Heart left ventricle (tissue), 16 donors: Measurements from ENCODE around the gene SPG11. TPM values are rescaled to one million over a fixed set of nuclear protein-coding genes. Genes with fewer than 3 reads are reported as not detected.

Source experiments
- ATAC-seq, 4 donors: fragments of 200-7000 bp; cut with Tn5 transposase; one replicate each; pipeline ENCODE4 v1.9.1; 2020 to 2022; ENCODE audit warnings: moderate library complexity in 4 of 4, mild to moderate bottlenecking in 3 of 4, moderate number of reproducible peaks in 1 of 4
- DNase-seq, 5 donors: peaks; one replicate each; pipeline ENCODE4 v3.0.0-alpha.2; 2020
- H3K27ac ChIP-seq, 12 donors: fragments of 200-600 bp; sonication (generic) in 4 of 12; one replicate each; pipeline versions ENCODE4 v1.5.0 to v1.8.0; 2016 to 2022; ENCODE audit warnings: mild to moderate bottlenecking in 2 of 12
- H3K27me3 ChIP-seq, 9 donors: fragments of 200-600 bp; sonication (generic) in 2 of 9; one replicate each; pipeline versions ENCODE4 v1.5.1 to v1.8.0; 2016 to 2022; ENCODE audit warnings: mild to moderate bottlenecking in 3 of 9
- H3K36me3 ChIP-seq, 9 donors: fragments of 200-600 bp; sonication (generic) in 2 of 9; one replicate each; pipeline versions ENCODE4 v1.5.0 to v1.8.0; 2018 to 2022; ENCODE audit warnings: mild to moderate bottlenecking in 2 of 9
- H3K4me1 ChIP-seq, 12 donors: fragments of 200-600 bp; sonication (generic) in 4 of 12; one replicate each; pipeline versions ENCODE4 v1.5.0 to v1.8.0; 2016 to 2022; ENCODE audit warnings: mild to moderate bottlenecking in 3 of 12
- H3K4me3 ChIP-seq, 12 donors: fragments of 200-600 bp; sonication (generic) in 4 of 12; one replicate each; pipeline versions ENCODE4 v1.5.0 to v1.8.0; 2017 to 2022; ENCODE audit warnings: mild to moderate bottlenecking in 9 of 12, moderate library complexity in 4 of 12
- H3K9me3 ChIP-seq, 12 donors: fragments of 200-600 bp; sonication (generic) in 4 of 12; one replicate each; pipeline versions ENCODE4 v1.5.0 to v1.8.0; 2016 to 2022; ENCODE audit warnings: mild to moderate bottlenecking in 1 of 12
- POLR2A ChIP-seq, 2 donors: fragments of 450-650 bp; IDR thresholded peaks; one replicate each; pipeline ENCODE4 v1.6.1; 2017; ENCODE audit warnings: antibody characterized with exemption in 2 of 2, mild to moderate bottlenecking in 2 of 2, moderate library complexity in 2 of 2
- WGBS, 4 donors: extraction: QIAGEN DNeasy Blood & Tissue Kit in 2 of 4; methylation state at CpG; one replicate each; pipeline versions ENCODE4 v1.1.5 to v1.1.7; 2013 to 2018; 5-methylcytosine and 5-hydroxymethylcytosine counted together
- intact Hi-C, 10 donors: fragments of 100-400 bp; cut with DNase I; formaldehyde crosslinking; loops; one replicate each; pipeline versions ENCODE4 v1.11.1 to v1.14.2; 2022
- polyA plus RNA-seq, 2 donors: library from polyadenylated mRNA; stranded (reverse); fragments of 200-250 nt; gene quantifications; one replicate each; pipeline ENCODE4 v1.2.3, GENCODE V29; 2013
- total RNA-seq, 9 donors: library from RNA; depleted of rRNA in 2 of 9; stranded (reverse); fragments of >200 nt in 2 of 9; fragmentation: NEBNext Ultra II Directional in 3 of 9; extraction: Animal tissue kit (Norgen Biotek cat#: 25700) in 3 of 9; gene quantifications; one replicate each; pipeline versions ENCODE4 v1.1.0 to v1.2.4, GENCODE V29; 2016 to 2023
- TF ChIP-seq, protein P1 (sequence below), 12 donors: fragments of 200-600 bp; sonication (generic) in 4 of 12; IDR thresholded peaks; one replicate each; pipeline versions ENCODE4 v1.5.0 to v1.8.0; 2018 to 2022; ENCODE audit warnings: antibody characterized with exemption in 12 of 12, mild to moderate bottlenecking in 5 of 12
- donor health status: ischemic (EF 13 %, LVEDD 7.1; RV severe dilation, severe dysfunction).
- donor health status: healthy with polysubstance abuse.
- donor health status: DM: no; HTN: yes; CAD: no.
- donor health status: DM: no; HTN: no; CAD: no.
- donor health status: ischemic (EF 25% LVEDD 6.9; RV normal size, moderate dysfunction).
- donor health status: ischemic (EF 25% LVEDD 5.7; RV mildly dilated, moderate dysfunction).
- donor health status: healthy.
- donor health status: DM: yes; HTN: yes; CAD: no.
- donor health status: ischemic (EF 35%, LVEDD 5.7; RV mildly dilated, moderate dysfunction).
- donor health status: nonischemic (EF 11% LVEDD 7.7; RV severe dilation, severe dysfunction).
- donor health status: DM: yes; HTN: yes; CAD: no.
- donor health status: PGD.
- donor health status: ischemic (EF 29% LVEDD 5.4; RV normal size, mild dysfunction).
- donor health status: nonischemic (EF 23%, LVEDD 6.1; RV moderate dilation, normal function).

The SPG11 gene
- total and polyA plus RNA-seq, 11 donors = 17.5 to 69.4 (median 47.5) TPM

DNA sequence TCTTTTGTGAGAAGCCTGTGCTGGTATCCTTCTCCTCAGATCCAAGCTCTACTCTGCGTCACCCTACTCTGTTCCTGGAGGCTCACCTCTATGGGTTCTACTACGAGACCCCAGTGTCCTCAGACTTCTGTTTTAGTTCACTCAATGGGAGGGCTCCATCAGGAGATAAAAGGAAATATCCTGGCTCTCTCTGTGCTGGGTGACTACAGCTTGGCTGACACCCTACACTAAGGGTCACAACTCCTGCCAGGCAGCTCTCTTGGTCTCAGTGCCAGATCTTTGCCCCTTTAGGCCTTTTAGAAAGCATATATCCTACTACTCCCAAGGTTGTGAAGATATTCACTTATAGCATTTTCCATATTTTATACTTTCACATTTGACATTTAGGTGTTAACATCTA is 46.5 kb downstream of the SPG11 start:
- no peak overlapping the region for H3K4me3 ChIP-seq
- H3K27me3 ChIP-seq = no peaks in the 10 kb centered on the region
- H3K4me1 ChIP-seq = no peaks in the 10 kb centered on the region
- DNase-seq = no peak
- no peak overlapping the region for H3K27ac ChIP-seq
- intact Hi-C loops = no loop called here
- peaks cover 0 to 100% (median 97%) of the 10 kb centered on the region in 9 donors for H3K36me3 ChIP-seq
- ATAC-seq = peak; percentile 47 to 64 (median 53)
- WGBS, 4 donors = 59 to 84% (median 79%) methylated on average over 2 of the region's 2 CpGs
- H3K9me3 ChIP-seq = no peaks in the 10 kb centered on the region
- TF ChIP-seq, protein P1, sequence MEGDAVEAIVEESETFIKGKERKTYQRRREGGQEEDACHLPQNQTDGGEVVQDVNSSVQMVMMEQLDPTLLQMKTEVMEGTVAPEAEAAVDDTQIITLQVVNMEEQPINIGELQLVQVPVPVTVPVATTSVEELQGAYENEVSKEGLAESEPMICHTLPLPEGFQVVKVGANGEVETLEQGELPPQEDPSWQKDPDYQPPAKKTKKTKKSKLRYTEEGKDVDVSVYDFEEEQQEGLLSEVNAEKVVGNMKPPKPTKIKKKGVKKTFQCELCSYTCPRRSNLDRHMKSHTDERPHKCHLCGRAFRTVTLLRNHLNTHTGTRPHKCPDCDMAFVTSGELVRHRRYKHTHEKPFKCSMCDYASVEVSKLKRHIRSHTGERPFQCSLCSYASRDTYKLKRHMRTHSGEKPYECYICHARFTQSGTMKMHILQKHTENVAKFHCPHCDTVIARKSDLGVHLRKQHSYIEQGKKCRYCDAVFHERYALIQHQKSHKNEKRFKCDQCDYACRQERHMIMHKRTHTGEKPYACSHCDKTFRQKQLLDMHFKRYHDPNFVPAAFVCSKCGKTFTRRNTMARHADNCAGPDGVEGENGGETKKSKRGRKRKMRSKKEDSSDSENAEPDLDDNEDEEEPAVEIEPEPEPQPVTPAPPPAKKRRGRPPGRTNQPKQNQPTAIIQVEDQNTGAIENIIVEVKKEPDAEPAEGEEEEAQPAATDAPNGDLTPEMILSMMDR (IDR thresholded peaks at IDR 0.05) = no peak
- TF ChIP-seq POLR2A (IDR thresholded peaks at IDR 0.05) = no peak

DNA sequence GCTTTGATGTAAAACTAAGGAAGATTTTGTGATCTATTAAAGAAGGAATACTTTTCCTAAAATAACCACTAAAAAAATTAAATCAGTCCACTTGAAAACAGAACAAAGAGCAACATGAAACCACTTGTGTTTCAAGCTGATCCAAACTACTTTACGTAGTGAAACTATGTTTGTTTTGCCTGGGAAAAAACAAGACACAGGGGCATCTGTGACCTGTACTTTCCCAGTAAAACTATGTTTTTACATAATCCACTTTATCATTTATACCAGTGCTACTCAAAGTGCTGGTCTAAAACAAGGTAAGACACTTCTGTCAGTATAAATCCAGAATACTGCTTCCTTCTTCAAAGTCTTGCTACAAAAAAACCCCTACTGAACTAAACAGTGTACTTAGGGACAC is 56.7 kb downstream of the SPG11 start:
- DNase-seq (no peak), ATAC-seq (no peak)
- H3K36me3 ChIP-seq = peaks cover 0 to 100% (median 98%) of the 10 kb centered on the region in 9 donors
- H3K4me3 ChIP-seq = no peak overlapping the region
- TF ChIP-seq, protein P1 (IDR thresholded peaks at IDR 0.05) = no peak
- no peak for TF ChIP-seq POLR2A (IDR thresholded peaks at IDR 0.05)
- no peak overlapping the region for H3K27ac ChIP-seq
- 73 to 90% (median 82%) methylated on average over 1 of the region's 1 CpG for WGBS, 4 donors
- H3K9me3 ChIP-seq = no peaks in the 10 kb centered on the region
- intact Hi-C loops = loop anchor here in 1 of 10 donors (5.0 kb wide), 1 partner anchor 41 kb away; no protein-coding TSS in a partner anchor
- H3K27me3 ChIP-seq = no peaks in the 10 kb centered on the region
- H3K4me1 ChIP-seq = no peaks in the 10 kb centered on the region

DNA sequence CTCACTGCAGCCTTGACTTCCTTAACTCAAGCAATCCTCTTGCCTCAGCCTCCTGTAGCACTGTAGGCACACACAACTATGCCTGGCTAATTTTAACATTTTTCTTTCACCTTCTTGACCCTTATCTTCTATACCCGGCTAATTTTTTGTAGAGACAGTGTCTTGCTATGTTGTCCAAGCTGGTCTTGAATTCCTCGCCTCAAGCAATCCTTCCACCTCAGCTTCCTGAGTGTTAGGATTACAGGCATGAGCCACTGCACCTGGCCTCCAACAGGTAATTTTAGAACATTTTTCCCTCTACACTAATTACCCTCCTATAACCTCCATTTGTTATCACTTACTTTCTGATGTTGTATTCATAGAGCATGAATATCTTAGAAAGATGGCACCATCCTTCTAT is 60.3 kb downstream of the SPG11 start:
- no peak overlapping the region for H3K4me3 ChIP-seq
- peaks cover 0 to 100% (median 94%) of the 10 kb centered on the region in 9 donors for H3K36me3 ChIP-seq
- DNase-seq (no peak), ATAC-seq (no peak)
- no peaks in the 10 kb centered on the region for H3K4me1 ChIP-seq
- 96 to 98% (median 97%) methylated on average over 2 of the region's 2 CpGs for WGBS, 4 donors
- no peaks in the 10 kb centered on the region for H3K9me3 ChIP-seq
- intact Hi-C loops = no loop called here
- H3K27me3 ChIP-seq = no peaks in the 10 kb centered on the region
- no peak overlapping the region for H3K27ac ChIP-seq
- no peak for TF ChIP-seq POLR2A (IDR thresholded peaks at IDR 0.05)
- TF ChIP-seq, protein P1 (IDR thresholded peaks at IDR 0.05) = no peak

DNA sequence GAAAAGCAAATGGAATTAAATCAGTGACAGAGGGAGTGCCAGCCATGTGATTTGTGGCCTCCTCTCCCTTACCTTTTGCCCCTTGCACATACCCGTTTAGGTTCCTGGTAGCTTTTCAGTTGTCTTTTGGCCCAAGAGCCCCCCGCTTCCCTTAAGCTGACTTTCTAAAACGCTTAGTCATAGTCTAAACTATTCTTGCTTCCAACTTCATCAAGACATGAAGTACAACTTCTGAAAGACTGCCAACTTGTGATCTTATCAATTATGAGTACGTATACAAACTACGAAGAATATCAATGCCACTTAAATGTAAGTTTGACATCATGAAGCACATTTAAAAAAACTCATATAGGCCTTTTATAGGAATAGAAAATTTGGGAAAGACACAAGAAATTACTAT is 64.6 kb downstream of the SPG11 start:
- Histone ChIP-seq H3K27ac (peak overlapping the region in 1 of 12 donors; percentile 7), H3K27me3 (no peaks in the 10 kb centered on the region), H3K9me3 (no peaks in the 10 kb centered on the region), H3K4me3 (no peak overlapping the region), H3K4me1 (no peaks in the 10 kb centered on the region), H3K36me3 (peaks cover 0 to 100% (median 94%) of the 10 kb centered on the region in 9 donors)
- WGBS, 4 donors = 61 to 79% (median 71%) methylated on average over 5 of the region's 5 CpGs
- DNase-seq (no peak), ATAC-seq (no peak)
- TF ChIP-seq, protein P1 (IDR thresholded peaks at IDR 0.05) = no peak
- no peak for TF ChIP-seq POLR2A (IDR thresholded peaks at IDR 0.05)
- intact Hi-C loops = loop anchor here in 3 of 10 donors (5.0 to 10.0 kb wide), 2 partner anchors 48 to 136 kb away; partner anchors contain the start of gene TRIM69 (in 2 of the 3)
